WTC11 (cell line): Measurements from ENCODE around the gene SUCLG2. TPM values are rescaled to one million over a fixed set of nuclear protein-coding genes. Genes with fewer than 3 reads are reported as not detected.

ENCODE experiments used
- ATAC-seq: fragments of 200-7000 bp; cut with Tn5 transposase; 2 replicates; pipeline ENCODE4 v1.10.0; 2021; ENCODE audit warnings: mild to moderate bottlenecking, moderate library complexity
- CTCF ChIA-PET: fragments of 300-600 bp; sonication (Branson Sonifier 250); formaldehyde crosslinking; loops from one replicate; lab custom pipeline; 2021; ENCODE audit warnings: antibody characterized with exemption; lab: Charles Lee
- POLR2A ChIA-PET: fragments of 350-600 bp; sonication (Branson Sonifier 250); formaldehyde crosslinking; loops from one replicate; lab custom pipeline; 2021; ENCODE audit warnings: antibody characterized with exemption; lab: Charles Lee
- DNase-seq: peaks from one replicate; pipeline ENCODE4 v3.0.0; 2021; ENCODE audit warnings: low spot score
- H3K27ac Mint-ChIP-seq: 2 replicates; pipeline ENCODE4 v1.8.0; 2021; ENCODE audit warnings: mixed read lengths
- H3K27me3 Mint-ChIP-seq: 2 replicates; pipeline ENCODE4 v1.8.0; 2021; ENCODE audit warnings: low read depth, mild to moderate bottlenecking, moderate library complexity, mixed read lengths
- H3K36me3 Mint-ChIP-seq: 2 replicates; pipeline ENCODE4 v1.8.0; 2021; ENCODE audit warnings: mixed read lengths
- H3K4me1 Mint-ChIP-seq: 2 replicates; pipeline ENCODE4 v1.8.0; 2022; ENCODE audit warnings: mixed read lengths
- H3K4me3 Mint-ChIP-seq: 2 replicates; pipeline ENCODE4 v1.8.0; 2021; ENCODE audit warnings: mild to moderate bottlenecking, moderate library complexity, mixed read lengths
- H3K9me3 Mint-ChIP-seq: 2 replicates; pipeline ENCODE4 v1.8.0; 2021; ENCODE audit warnings: mixed read lengths
- CREB1 ChIP-seq: sonication (generic); formaldehyde crosslinking; IDR thresholded peaks from 2 replicates; pipeline ENCODE4 v1.8.0; 2023; ENCODE audit warnings: mild to moderate bottlenecking, missing genetic modification reagents
- ESRRA ChIP-seq: sonication (generic); formaldehyde crosslinking; IDR thresholded peaks from 2 replicates; pipeline ENCODE4 v1.8.1; 2022; ENCODE audit warnings: mild to moderate bottlenecking, missing genetic modification reagents, borderline replicate concordance
- ETV6 ChIP-seq: sonication (generic); formaldehyde crosslinking; IDR thresholded peaks from 2 replicates; pipeline ENCODE4 v1.8.1; 2022; ENCODE audit warnings: mild to moderate bottlenecking, missing genetic modification reagents
- GABPB1 ChIP-seq: sonication (generic); formaldehyde crosslinking; IDR thresholded peaks from 2 replicates; pipeline ENCODE4 v1.8.1; 2023; ENCODE audit warnings: mild to moderate bottlenecking, missing genetic modification reagents
- JUN ChIP-seq: sonication (generic); formaldehyde crosslinking; IDR thresholded peaks from 2 replicates; pipeline ENCODE4 v1.8.0; 2023; ENCODE audit warnings: mild to moderate bottlenecking, missing genetic modification reagents
- KAT7 ChIP-seq: sonication (generic); formaldehyde crosslinking; IDR thresholded peaks from 2 replicates; pipeline ENCODE4 v1.8.1; 2023; ENCODE audit warnings: missing genetic modification reagents, mild to moderate bottlenecking, borderline replicate concordance
- MYBL2 ChIP-seq: sonication (generic); formaldehyde crosslinking; IDR thresholded peaks from 2 replicates; pipeline ENCODE4 v1.8.1; 2023; ENCODE audit warnings: mild to moderate bottlenecking, moderate library complexity, missing genetic modification reagents
- NFE2L1 ChIP-seq: sonication (generic); formaldehyde crosslinking; IDR thresholded peaks from 2 replicates; pipeline ENCODE4 v1.8.1; 2023; ENCODE audit warnings: missing genetic modification reagents
- NFYB ChIP-seq: sonication (generic); formaldehyde crosslinking; conservative IDR thresholded peaks from 2 replicates; pipeline ENCODE4 v1.8.0; 2022; ENCODE audit warnings: low read depth, missing genetic modification reagents
- NR1H2 ChIP-seq: sonication (generic); formaldehyde crosslinking; IDR thresholded peaks from 2 replicates; pipeline ENCODE4 v1.9.0; 2021; ENCODE audit warnings: mild to moderate bottlenecking, moderate library complexity, missing genetic modification reagents
- SMAD3 ChIP-seq: sonication (generic); formaldehyde crosslinking; IDR thresholded peaks from 2 replicates; pipeline ENCODE4 v1.8.0; 2022; ENCODE audit warnings: missing genetic modification reagents, mild to moderate bottlenecking, borderline replicate concordance
- SOX15 ChIP-seq: fragments of 250-450 bp; sonication (Bioruptor Pico); IDR thresholded peaks from 2 replicates; pipeline ENCODE4 v1.9.0; 2021; ENCODE audit warnings: mild to moderate bottlenecking
- TCF7 ChIP-seq: sonication (generic); formaldehyde crosslinking; IDR thresholded peaks from 2 replicates; pipeline ENCODE4 v1.8.0; 2022; ENCODE audit warnings: mild to moderate bottlenecking, low read depth, missing genetic modification reagents, moderate library complexity
- TEAD4 ChIP-seq: sonication (generic); formaldehyde crosslinking; IDR thresholded peaks from 2 replicates; pipeline ENCODE4 v1.8.0; 2022; ENCODE audit warnings: mild to moderate bottlenecking, missing genetic modification reagents
- ZNF232 ChIP-seq: sonication (generic); formaldehyde crosslinking; IDR thresholded peaks from 2 replicates; pipeline ENCODE4 v1.8.0; 2022; ENCODE audit warnings: mild to moderate bottlenecking, missing genetic modification reagents
- ZNF317 ChIP-seq: sonication (generic); formaldehyde crosslinking; IDR thresholded peaks from 2 replicates; pipeline ENCODE4 v1.8.1; 2023; ENCODE audit warnings: low read depth, mild to moderate bottlenecking, moderate library complexity, missing genetic modification reagents, borderline replicate concordance
- ZNF671 ChIP-seq: fragments of 250-450 bp; sonication (Bioruptor Pico); IDR thresholded peaks from 2 replicates; pipeline ENCODE4 v1.8.0; 2021; ENCODE audit warnings: mild to moderate bottlenecking
- total RNA-seq: library from RNA; stranded (reverse); gene quantifications from 3 replicates; pipeline ENCODE4 v1.2.3, GENCODE V29; 2021
- TF ChIP-seq, protein P1 (sequence below): sonication (generic); formaldehyde crosslinking; IDR thresholded peaks from 2 replicates; pipeline ENCODE4 v1.8.1; 2023; ENCODE audit warnings: mild to moderate bottlenecking, missing genetic modification reagents
- TF ChIP-seq, protein P2 (sequence below): sonication (generic); formaldehyde crosslinking; IDR thresholded peaks from 2 replicates; pipeline ENCODE4 v1.8.1; 2022; ENCODE audit warnings: mild to moderate bottlenecking, missing genetic modification reagents, moderate library complexity, borderline replicate concordance
- TF ChIP-seq, protein P3 (sequence below): sonication (generic); formaldehyde crosslinking; IDR thresholded peaks from 2 replicates; pipeline ENCODE4 v1.8.1; 2023; ENCODE audit warnings: mild to moderate bottlenecking, missing genetic modification reagents, moderate library complexity
- TF ChIP-seq, protein P4 (sequence below): sonication (generic); formaldehyde crosslinking; conservative IDR thresholded peaks from 2 replicates; pipeline ENCODE4 v1.8.1; 2023; ENCODE audit warnings: mild to moderate bottlenecking, low read depth, missing genetic modification reagents, moderate library complexity
- TF ChIP-seq, protein P5 (sequence below): sonication (generic); formaldehyde crosslinking; IDR thresholded peaks from 2 replicates; pipeline ENCODE4 v1.8.0; 2023; ENCODE audit warnings: missing genetic modification reagents, mild to moderate bottlenecking, borderline replicate concordance
- TF ChIP-seq, protein P6 (sequence below): fragments of 250-450 bp; sonication (Bioruptor Pico); IDR thresholded peaks from 2 replicates; pipeline ENCODE4 v1.8.0; 2021; ENCODE audit warnings: mild to moderate bottlenecking

Gene SUCLG2
- total RNA-seq, 1 experiment from 2014 or later = 39.7 TPM

DNA sequence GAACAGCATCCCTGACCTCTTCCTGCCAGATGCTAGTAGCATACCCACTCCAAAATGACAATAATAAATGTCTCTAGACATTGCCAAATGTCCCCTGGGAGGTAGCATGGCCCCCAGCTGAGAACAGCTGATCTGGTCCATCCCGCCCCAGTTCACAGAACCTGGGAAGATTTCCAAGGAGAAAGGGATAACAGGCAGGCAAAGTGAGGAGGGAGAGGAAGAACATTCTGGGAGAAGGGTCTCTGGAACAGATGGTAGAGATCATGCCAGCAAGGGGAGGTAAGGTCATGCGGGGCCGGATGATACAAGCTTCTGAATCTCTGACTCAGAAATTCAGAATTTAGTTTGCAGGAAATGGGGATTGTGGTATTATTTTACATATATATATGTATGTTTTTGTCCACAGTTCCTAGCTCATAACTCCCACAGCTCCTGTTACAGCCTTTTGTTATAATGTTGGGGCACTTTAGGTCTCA is 192.7 kb downstream of the SUCLG2 start (continued):
- TF ChIP-seq CREB1 (no peak), KAT7 (CRISPR knock-in tag) (no peak), TCF7 (no peak), ESRRA (no peak), NR1H2 (CRISPR knock-in tag) (no peak), SOX15 (CRISPR knock-in tag) (no peak)

DNA sequence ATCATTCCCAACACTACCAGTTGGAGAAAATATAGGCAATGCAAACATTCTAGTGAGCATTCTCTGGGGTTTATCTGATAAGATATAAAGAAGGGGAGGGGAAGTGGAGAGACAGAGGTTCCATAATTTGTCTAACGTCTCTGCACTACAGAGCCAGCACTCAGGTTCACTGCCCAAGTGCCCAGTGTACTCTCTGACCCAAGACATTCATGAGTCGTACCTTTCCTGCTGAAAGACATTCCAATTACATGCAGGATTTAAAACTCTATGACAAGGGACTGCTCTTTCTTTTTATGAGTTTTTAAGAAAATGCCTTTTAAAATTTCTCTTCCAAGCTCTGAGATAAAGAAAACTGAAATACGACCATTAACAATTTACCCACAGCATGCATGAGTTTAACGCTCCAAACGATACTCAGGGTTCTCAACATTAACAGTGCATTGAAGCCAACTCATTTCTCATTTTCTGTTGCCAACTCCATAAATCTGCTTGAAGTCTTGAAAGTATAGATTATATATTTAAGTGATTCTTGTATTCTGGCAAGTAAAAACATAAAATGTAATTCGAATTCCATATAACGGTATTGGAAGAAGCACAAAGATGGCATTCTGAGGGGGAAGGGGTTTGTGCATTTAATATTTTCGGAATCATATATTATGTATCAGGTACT is 193.4 kb downstream of the SUCLG2 start:
- TF ChIP-seq SMAD3 (no peak), JUN (CRISPR knock-in tag) (no peak), ZNF232 (CRISPR knock-in tag) (no peak), NFYB (CRISPR knock-in tag) (no peak), ZNF671 (CRISPR knock-in tag) (no peak), CREB1 (no peak), ZNF317 (no peak), KAT7 (CRISPR knock-in tag) (no peak), GABPB1 (no peak), MYBL2 (CRISPR knock-in tag) (no peak), ETV6 (CRISPR knock-in tag) (no peak), NFE2L1 (no peak), TEAD4 (CRISPR knock-in tag) (no peak)
- TF ChIP-seq, protein P1, sequence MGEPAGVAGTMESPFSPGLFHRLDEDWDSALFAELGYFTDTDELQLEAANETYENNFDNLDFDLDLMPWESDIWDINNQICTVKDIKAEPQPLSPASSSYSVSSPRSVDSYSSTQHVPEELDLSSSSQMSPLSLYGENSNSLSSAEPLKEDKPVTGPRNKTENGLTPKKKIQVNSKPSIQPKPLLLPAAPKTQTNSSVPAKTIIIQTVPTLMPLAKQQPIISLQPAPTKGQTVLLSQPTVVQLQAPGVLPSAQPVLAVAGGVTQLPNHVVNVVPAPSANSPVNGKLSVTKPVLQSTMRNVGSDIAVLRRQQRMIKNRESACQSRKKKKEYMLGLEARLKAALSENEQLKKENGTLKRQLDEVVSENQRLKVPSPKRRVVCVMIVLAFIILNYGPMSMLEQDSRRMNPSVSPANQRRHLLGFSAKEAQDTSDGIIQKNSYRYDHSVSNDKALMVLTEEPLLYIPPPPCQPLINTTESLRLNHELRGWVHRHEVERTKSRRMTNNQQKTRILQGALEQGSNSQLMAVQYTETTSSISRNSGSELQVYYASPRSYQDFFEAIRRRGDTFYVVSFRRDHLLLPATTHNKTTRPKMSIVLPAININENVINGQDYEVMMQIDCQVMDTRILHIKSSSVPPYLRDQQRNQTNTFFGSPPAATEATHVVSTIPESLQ = no peak
- TF ChIP-seq, protein P2, sequence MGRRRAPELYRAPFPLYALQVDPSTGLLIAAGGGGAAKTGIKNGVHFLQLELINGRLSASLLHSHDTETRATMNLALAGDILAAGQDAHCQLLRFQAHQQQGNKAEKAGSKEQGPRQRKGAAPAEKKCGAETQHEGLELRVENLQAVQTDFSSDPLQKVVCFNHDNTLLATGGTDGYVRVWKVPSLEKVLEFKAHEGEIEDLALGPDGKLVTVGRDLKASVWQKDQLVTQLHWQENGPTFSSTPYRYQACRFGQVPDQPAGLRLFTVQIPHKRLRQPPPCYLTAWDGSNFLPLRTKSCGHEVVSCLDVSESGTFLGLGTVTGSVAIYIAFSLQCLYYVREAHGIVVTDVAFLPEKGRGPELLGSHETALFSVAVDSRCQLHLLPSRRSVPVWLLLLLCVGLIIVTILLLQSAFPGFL (CRISPR knock-in tag) = no peak
- TF ChIP-seq, protein P3, sequence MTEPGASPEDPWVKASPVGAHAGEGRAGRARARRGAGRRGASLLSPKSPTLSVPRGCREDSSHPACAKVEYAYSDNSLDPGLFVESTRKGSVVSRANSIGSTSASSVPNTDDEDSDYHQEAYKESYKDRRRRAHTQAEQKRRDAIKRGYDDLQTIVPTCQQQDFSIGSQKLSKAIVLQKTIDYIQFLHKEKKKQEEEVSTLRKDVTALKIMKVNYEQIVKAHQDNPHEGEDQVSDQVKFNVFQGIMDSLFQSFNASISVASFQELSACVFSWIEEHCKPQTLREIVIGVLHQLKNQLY = no peak
- TF ChIP-seq, protein P4, sequence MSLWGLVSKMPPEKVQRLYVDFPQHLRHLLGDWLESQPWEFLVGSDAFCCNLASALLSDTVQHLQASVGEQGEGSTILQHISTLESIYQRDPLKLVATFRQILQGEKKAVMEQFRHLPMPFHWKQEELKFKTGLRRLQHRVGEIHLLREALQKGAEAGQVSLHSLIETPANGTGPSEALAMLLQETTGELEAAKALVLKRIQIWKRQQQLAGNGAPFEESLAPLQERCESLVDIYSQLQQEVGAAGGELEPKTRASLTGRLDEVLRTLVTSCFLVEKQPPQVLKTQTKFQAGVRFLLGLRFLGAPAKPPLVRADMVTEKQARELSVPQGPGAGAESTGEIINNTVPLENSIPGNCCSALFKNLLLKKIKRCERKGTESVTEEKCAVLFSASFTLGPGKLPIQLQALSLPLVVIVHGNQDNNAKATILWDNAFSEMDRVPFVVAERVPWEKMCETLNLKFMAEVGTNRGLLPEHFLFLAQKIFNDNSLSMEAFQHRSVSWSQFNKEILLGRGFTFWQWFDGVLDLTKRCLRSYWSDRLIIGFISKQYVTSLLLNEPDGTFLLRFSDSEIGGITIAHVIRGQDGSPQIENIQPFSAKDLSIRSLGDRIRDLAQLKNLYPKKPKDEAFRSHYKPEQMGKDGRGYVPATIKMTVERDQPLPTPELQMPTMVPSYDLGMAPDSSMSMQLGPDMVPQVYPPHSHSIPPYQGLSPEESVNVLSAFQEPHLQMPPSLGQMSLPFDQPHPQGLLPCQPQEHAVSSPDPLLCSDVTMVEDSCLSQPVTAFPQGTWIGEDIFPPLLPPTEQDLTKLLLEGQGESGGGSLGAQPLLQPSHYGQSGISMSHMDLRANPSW (CRISPR knock-in tag) = no peak
- TF ChIP-seq, protein P5, sequence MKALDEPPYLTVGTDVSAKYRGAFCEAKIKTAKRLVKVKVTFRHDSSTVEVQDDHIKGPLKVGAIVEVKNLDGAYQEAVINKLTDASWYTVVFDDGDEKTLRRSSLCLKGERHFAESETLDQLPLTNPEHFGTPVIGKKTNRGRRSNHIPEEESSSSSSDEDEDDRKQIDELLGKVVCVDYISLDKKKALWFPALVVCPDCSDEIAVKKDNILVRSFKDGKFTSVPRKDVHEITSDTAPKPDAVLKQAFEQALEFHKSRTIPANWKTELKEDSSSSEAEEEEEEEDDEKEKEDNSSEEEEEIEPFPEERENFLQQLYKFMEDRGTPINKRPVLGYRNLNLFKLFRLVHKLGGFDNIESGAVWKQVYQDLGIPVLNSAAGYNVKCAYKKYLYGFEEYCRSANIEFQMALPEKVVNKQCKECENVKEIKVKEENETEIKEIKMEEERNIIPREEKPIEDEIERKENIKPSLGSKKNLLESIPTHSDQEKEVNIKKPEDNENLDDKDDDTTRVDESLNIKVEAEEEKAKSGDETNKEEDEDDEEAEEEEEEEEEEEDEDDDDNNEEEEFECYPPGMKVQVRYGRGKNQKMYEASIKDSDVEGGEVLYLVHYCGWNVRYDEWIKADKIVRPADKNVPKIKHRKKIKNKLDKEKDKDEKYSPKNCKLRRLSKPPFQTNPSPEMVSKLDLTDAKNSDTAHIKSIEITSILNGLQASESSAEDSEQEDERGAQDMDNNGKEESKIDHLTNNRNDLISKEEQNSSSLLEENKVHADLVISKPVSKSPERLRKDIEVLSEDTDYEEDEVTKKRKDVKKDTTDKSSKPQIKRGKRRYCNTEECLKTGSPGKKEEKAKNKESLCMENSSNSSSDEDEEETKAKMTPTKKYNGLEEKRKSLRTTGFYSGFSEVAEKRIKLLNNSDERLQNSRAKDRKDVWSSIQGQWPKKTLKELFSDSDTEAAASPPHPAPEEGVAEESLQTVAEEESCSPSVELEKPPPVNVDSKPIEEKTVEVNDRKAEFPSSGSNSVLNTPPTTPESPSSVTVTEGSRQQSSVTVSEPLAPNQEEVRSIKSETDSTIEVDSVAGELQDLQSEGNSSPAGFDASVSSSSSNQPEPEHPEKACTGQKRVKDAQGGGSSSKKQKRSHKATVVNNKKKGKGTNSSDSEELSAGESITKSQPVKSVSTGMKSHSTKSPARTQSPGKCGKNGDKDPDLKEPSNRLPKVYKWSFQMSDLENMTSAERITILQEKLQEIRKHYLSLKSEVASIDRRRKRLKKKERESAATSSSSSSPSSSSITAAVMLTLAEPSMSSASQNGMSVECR (CRISPR knock-in tag) = no peak
- TF ChIP-seq, protein P6, sequence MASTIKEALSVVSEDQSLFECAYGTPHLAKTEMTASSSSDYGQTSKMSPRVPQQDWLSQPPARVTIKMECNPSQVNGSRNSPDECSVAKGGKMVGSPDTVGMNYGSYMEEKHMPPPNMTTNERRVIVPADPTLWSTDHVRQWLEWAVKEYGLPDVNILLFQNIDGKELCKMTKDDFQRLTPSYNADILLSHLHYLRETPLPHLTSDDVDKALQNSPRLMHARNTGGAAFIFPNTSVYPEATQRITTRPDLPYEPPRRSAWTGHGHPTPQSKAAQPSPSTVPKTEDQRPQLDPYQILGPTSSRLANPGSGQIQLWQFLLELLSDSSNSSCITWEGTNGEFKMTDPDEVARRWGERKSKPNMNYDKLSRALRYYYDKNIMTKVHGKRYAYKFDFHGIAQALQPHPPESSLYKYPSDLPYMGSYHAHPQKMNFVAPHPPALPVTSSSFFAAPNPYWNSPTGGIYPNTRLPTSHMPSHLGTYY (CRISPR knock-in tag) = no peak
- DNase-seq (no peak), ATAC-seq (no peak)
- CTCF ChIA-PET = no interaction called here
- H3K4me3 Mint-ChIP-seq = no peak overlapping the region
- no peak overlapping the region for H3K27ac Mint-ChIP-seq
- no peaks in the 10 kb centered on the region for H3K36me3 Mint-ChIP-seq
- no peaks in the 10 kb centered on the region for H3K9me3 Mint-ChIP-seq
- H3K27me3 Mint-ChIP-seq = no peaks in the 10 kb centered on the region
- POLR2A ChIA-PET = no interaction called here
- H3K4me1 Mint-ChIP-seq = peaks cover 6% of the 10 kb centered on the region; the same call in 1 of the 2 replicates
